HG03103 (cell line): ENCODE measurements around the gene ODAD4.

Experiments
- ATAC-seq: cut with Tn5 transposase; IDR thresholded peaks from one replicate; pipeline ENCODE4 v1.9.1; 2021; ENCODE audit warnings: low read depth; ENCODE audit not compliant: unreplicated experiment

ODAD4 gene, protein sequence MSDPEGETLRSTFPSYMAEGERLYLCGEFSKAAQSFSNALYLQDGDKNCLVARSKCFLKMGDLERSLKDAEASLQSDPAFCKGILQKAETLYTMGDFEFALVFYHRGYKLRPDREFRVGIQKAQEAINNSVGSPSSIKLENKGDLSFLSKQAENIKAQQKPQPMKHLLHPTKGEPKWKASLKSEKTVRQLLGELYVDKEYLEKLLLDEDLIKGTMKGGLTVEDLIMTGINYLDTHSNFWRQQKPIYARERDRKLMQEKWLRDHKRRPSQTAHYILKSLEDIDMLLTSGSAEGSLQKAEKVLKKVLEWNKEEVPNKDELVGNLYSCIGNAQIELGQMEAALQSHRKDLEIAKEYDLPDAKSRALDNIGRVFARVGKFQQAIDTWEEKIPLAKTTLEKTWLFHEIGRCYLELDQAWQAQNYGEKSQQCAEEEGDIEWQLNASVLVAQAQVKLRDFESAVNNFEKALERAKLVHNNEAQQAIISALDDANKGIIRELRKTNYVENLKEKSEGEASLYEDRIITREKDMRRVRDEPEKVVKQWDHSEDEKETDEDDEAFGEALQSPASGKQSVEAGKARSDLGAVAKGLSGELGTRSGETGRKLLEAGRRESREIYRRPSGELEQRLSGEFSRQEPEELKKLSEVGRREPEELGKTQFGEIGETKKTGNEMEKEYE

DNA sequence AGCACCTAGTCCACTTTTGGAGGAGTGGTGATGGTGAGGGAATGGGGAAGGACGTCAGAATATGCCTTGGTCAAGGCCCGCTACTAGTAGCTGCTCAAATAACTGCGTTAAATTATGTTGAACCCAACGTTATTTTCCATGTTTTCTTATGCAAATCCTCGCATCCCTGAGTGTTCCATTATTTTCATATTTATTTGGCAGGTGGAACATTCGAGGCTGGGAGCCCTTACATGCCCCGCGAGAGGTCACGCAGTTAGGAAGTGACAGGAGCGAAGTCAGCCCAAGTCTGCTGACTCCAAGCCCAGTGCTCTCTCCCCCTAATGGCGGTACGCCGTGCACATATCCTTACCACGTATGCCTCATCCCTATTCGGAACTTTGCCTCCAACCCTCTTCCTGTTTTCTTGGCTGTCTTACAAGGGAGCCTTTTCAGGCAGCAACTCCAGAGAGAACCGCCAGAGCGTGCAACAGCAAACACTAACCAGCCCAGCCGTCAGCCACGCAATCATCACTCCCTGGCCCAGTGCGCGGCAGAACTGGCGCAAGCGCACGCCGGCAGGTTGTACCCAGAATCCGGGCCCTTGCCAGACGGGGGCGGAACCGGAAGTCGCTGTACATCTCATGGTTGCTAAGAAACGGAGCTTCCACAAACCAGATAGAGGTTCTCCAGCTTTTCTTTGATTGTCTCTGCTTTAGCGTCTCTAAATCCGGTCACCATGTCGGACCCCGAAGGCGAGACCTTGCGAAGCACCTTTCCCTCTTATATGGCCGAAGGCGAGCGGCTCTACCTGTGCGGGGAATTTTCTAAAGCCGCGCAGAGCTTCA lies at the start of gene ODAD4:
Gene ODAD4 (plus strand): TSS at position 609 of the 824 bp plus-strand sequence. CDS start 107 bp downstream, at position 716.
- peak; percentile 87 for ATAC-seq

DNA sequence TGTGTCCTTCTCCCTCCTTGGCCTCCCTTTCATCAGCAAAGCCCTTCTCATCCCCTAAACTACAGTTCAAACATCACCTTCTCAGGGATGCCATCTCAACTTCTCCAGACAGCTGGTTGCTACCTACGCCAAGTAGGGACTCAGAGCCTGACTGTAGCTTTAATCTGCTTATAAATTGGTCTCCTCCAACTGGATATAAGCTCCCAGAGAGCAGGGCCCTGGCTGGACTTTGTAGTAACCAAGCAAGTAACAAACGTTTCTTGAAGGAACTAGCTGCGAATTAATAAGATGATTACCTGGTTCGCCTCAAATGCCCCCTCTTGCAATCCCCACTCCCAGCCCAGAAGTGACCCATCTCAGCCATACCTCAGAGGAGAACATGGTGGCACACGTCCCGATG lies 47.7 kb upstream of the ODAD4 start:
- no peak for ATAC-seq

DNA sequence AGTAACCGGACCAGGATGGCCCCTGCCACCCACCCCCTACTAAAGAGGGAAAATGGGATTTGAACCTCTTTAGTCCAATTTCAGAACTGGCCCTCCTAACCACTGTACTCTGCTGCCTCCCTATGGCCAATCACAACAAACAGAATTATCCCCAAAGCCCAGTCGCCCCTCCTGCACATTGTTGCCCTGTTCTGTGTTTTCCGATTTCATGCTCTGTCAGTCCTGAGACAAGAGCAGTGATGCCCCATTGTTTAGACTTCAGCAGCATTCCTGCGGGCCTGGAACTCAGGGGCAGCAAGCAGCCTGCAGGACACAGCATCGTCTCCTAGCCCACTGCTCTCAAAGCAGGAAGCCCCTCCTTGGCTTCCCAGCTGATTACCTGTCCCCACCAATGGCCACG lies 44.7 kb upstream of the ODAD4 start:
- no peak for ATAC-seq

DNA sequence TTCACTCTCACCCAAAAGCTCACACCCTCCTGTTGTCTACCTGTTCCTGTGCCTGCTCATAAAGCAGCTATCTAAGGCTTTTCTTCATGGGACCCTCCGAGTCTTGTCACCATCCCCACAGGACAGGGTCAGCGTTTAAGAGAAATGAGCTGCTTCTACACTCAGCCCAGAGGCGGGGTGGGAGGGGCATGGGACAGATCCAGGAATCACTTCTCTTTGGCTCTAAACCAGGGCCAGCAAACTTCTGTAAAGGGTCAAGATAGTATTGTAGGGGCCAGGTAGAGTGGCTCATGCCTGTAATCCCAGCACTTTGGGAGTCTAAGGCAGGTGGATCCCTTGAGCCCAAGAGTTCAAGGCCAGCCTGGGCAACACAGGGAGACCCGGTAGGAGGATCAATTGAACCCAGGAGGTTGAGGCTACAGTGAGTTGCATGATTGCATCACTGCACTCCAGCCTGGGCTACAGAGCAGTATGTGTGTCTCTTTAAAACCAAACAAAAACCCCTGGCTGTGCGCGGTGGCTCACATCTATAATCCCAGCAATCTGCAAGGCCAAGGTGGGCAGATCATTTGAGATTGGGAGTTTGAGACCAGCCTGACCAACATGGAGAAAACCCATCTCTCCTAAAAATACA lies 42.0 kb upstream of the ODAD4 start:
- ATAC-seq = no peak

DNA sequence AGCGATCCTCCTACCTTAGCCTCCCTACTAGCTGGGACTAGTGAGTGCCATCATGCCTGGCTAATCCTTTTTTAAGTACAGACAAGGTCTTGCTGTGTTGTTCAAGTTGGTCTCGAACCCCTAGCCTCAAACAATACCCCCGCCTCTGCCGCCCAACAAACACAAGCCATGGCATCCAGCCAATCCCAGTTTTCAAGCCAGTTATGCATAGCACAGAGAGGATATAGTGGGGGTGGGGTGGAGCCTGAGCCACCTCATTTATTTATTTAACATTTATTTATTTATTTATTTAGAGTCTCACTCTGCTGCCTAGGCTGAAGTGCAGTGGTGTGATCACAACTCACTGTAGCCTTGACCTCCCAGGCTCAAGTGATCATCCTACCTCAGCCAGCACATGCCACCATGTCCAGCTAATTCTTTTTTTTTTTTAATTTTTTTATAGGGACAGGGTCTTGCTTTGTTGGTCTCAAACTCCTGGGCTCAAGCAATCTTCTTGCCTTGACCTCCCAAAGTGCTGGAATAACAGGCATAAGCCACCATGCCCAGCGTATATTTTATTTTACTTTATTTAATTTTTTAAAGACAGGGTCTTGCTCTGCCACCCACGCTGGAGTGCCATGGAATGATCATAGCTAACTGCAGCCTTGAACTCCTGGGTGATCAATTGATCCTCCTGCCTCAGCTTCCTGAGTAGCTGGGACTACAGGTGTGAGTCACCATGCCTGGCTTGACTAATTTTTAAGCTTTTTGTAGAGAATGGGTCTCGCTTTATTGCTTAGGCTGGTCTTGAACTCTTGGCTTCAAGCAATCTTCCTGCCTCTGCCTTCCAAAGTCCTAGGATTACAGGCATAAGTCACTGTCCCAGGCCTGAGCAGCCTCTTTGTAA lies 39.0 kb upstream of the ODAD4 start:
- no peak for ATAC-seq

DNA sequence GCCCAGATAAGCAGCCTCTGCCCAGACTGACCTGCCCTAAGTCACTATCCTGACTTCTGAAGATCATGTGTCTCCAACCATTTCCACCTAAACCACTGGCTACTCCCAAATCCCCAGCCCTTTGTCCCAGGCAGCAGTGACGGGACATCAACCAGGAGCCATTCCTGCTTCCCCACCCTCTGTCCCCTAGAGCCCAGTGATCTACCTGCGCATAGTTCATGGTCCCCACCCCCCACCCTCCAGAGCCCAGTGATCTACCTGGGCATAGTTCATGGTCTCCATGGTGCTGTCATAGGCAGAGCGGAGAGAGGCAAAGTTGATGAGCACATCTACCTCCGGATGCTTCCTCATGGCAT lies 38.4 kb upstream of the ODAD4 start:
- ATAC-seq = no peak

DNA sequence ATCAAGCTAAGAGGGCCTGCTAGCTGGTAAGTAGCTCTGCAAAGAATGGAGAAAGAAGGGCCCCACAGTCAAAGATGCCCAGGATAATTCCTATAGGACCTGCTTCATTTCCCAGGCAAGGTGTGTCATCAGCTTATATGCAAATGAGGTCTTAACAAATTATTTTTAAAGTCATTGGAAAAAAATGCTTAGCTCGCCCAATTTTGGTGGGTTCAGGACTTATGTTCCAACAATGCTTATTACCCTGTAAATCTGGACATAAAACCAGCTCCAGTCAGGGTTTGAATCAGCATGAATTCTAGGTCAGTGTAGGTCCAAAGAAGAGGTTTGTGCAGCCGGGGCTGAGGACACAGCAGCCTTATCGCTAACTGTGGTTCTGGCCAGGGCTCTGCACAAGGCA lies 37.0 kb upstream of the ODAD4 start:
- ATAC-seq = no peak

DNA sequence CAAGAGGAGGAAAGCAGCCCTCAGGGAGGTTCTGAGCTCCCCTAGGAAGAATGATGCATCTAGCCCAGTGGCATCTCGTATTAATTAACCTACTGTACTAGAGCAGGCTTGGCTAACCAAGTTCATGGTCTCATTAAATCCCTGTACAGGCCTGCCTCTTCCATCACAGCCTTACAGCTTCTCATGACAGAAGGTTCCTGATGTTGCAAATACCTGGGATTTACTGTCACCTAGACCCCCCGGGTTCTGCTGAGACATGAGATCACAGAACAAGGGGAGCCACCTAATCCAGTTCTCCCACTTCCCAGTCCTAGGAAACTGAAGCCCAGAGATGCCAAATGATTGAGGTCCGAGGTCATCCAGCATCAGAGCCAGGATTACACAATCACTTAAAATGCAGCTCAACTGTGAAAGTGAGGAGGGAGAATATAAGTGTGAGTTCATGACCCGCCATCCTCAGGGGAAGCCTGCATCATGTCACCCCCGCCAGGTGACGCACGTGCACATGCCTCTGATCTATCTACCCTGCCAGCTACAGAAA lies 35.6 kb upstream of the ODAD4 start:
- ATAC-seq = no peak

DNA sequence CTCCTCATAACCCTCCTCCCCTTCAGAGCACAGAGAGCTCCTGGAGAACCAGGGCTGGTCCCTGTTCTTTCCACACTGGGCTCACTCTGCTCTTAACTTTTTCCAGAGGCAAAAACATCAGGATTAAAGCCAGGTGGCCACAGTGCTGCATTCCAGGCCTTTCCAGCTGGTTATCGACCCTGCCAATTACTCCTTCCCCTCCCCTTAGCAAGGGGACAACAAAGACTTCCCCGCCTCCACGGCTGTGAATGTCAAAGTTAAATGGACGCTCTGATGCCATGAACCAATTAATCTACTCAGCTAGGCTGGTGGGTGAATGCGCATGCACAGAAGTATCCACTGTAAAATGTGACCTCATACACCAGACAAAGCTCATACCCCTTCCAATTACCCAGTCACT lies 34.8 kb upstream of the ODAD4 start:
- ATAC-seq = no peak

DNA sequence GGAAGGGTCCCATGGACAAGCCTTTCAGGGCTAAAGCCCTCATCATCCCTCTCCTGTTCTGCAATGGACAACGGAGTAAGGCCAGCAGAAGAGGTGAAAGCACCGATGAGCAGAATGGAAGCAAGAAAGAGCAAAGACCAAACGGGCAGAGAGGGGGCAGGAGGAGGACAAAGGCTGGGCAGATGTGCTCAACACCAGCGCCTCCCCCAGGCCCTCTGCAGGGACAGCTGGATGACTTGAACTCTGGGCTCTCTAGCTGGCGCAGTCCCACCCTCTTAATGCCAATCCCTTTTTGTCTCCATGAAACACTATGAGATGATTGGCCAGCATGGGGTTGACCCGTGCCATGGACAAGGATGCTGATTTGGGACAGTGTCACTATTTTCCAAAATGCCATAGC lies 33.7 kb upstream of the ODAD4 start:
- ATAC-seq = no peak

DNA sequence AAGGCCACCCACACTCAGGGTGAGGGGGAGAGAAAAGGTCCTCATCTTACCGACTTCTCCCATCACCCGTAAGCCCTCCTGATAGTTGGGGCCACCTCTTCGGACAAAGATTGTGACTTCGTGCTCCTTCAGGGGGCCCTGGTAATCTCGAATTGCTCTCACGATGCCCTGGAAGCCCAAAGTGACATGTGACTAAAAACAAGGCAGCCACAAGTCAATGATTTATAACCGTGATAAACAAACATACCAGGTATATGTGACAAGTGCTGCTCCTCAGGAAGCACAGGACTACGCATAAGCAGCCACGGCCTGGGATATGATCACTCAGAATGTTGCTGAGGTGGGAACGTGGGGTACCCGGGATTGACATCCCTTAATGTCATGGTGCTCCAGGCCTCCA lies 28.8 kb upstream of the ODAD4 start:
- ATAC-seq = no peak

DNA sequence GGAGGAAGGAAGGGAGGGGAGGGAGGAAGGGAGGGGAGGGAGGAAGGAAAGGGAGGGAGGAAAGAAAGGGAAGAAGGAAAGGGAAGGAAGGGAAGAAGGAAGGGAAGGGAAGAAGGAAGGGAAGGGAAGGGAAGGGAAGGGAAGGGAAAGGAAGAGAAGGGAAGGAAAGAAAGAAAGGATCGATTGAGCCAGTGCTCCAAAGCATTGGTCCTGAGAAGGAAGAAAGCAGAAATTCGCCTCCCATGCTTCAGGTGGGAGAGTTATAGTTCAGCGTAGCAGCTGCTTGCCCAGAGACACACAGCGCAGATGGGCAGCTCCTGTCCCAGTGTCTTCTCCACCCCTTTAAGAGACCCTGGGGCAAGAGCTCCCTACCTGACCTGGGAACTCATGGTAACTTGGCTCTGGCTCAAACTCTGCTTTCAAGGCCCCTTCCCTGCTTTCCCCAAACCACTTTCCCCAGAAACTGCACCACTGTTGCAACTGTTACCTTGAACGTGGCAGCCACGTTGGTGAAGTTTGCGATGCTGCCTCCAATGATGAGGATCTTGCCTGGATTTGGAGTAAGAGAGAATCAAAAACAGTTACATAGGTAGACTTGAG lies 26.1 kb upstream of the ODAD4 start:
- no peak for ATAC-seq

DNA sequence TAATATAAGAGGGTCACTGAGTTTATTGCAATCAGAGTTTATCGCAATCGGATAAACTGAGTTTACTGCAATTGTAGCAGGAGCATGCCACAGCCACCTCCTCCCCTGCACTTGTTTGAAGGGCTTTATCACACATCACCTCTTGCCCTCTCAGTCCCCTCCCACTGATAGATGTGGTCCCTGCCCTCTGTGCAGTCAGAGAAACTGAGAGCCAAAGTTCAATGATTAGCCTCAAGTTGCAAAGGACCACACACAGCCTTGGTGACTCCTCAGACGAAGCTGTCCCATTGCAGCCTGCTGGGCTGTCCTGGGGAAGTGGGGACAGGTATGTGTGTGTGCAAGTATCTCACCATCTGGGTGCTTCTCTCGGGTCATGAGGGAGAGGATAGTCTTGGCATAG lies 25.2 kb upstream of the ODAD4 start:
- ATAC-seq = no peak

DNA sequence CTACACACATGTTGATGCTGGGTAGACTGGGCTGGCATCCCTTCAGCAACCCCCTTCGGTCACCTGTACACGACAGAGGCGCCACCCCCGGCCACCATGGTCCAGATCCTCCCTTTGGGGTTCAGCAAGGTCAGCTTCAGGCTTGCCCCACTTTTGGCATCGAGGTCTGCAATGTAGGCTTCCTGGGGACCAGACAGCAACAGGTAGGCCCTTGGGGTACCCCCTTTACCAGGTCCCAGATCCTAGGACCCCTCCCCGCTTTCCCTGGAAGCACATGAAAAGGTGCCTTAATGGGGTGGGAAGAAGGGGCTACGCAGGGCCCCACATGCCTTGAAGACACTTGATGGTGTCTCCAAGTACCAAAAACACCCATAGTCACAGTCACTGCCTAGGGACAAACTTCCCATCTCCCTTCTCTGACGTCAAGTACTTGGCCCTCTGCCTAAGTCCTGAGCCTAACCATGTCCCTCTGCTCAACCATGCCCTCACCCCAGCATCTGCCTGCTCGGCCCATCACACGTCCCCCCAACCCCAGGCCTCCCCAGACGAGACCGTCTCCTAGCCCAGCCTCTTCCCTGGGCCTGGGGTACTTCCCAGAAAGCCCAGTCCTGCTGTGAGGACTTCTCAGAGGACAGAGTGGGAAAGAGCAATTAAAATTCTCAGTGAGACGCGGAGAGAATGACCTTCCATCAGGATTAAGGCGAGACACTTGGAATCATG lies 23.8 kb upstream of the ODAD4 start:
- no peak for ATAC-seq

DNA sequence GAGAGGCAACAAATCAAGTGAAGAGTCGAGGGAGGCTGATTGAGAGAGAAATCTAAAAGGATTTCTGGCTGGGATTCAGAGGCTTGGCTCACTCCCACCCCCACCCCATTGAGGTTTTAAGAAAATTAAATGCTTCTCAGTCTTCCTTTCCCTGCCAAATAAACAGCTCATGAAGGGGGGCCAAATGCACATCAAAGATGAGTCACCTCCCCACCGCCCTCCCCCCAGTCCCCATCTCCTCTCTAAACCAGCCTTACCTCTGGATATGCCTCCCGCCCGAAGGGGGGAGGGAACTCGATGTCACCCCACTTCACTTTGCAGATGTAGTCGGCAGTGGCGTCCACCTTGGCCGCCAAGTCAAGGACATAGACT lies 23.2 kb upstream of the ODAD4 start:
- ATAC-seq = no peak

DNA sequence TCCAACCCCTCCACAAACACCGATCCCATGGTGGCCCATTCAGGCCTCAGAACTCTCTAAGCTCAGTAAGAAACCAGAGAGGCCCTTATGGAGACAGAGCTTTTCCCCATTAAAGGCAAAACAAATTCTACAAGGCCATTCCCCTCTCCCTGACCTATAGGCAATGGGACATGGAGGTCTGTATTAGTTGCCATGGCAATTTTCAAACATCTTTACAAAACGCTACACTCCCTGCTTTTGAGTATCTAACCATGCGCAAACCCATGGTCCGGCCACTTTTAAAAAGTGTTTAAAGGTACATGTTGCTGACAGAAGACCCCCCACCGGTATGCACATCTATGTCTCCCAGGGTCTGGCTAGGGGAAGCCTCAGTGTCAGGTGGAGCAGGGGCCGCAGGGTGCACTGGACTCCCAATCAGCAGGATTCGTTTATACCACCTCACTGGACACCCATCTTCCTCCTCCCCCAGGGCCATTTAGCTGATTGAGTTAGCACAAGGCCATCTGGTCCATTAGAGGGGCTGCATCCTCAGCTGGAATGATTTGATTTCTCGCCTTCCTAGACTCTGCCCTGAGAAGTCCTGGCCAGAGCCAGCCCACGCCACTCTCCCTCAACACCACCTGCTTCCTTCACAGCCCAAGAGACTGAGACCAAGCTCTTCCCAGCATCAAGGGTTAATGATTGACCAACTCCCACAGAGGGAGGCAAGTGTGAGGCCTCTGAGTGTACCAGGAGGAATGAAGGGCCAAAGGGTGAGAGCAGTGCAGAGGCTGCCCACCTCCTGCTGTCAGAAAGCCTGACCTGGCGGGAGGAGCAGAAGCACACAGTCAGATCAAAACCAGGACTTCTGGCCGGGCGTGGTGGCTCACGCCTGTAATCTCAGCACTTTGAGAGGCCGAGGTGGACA lies 22.5 kb upstream of the ODAD4 start:
- no peak for ATAC-seq

DNA sequence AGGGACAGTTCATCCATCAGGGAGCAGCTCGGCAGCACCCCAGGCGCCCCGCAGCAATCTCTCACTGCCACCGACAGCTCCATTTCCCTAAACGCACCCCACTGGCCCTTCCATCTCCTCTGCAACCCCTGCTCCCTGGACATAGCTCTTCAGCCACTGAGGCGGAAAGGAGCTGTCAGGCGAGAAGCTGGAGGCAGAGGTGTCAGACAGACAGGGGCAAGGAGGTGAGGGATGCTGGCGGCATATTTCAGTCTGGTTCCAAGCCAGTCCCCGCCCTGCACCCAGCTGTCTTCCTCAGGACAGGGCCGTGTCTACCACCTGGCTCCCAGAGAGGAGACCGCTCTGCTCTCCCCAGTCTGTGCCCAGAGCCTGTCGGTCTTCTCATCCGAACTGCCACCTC lies 21.3 kb upstream of the ODAD4 start:
- no peak for ATAC-seq
